GM21447 (cell line): ENCODE results near the gene SLC6A3.
"Not testable (repeated sequence)": the region's sequence is repeated elsewhere in the genome, so short reads cannot be mapped to it uniquely, and the experiment has no call there.

Experiments
- ATAC-seq: cut with Tn5 transposase; IDR thresholded peaks from one replicate; pipeline ENCODE4 v1.9.1; 2021; ENCODE audit not compliant: unreplicated experiment

Gene SLC6A3

GRCh38 chr5:1422522-1422921 lies 22.7 kb downstream of the SLC6A3 start:
- ATAC-seq, result not testable (repeated sequence)

DNA sequence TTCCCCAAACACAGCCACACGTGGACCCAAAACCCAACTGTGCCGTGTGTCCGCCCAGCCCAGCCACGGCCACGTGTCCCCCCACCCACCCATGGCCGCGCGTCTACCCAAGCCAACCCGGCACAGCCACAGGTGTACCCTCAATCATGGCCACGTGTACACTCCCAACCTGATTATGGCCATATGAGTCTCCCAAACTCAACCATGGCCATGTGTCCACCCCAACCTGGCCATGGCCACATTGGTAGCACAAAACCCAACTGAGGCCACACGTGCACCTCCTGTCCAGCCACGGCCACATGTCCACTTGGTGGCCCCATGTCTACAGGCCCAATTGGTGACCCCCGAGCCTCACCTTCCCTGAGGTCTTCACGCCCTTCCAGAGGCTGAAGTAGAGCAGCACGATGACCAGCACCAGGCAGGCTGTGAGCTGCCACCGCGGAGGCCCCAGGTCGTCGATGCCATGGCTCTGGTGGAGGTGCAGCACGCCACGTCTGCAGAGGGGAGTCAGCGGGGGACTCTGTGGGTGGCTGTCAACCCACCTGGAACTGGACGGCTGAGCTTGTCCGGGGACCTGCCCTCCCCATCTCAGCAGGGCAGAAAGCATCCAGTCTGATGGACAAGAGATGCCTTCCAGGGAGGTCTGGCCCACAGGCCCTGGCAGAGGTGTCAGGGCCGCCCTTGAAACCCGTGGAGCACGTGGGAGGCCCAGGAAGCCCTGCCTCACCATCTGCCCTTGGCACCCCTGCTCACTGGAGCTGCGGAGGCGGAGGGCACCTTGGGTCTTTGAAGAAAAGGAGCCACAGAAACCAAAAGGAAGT lies 23.5 kb downstream of the SLC6A3 start:
- no peak for ATAC-seq

DNA sequence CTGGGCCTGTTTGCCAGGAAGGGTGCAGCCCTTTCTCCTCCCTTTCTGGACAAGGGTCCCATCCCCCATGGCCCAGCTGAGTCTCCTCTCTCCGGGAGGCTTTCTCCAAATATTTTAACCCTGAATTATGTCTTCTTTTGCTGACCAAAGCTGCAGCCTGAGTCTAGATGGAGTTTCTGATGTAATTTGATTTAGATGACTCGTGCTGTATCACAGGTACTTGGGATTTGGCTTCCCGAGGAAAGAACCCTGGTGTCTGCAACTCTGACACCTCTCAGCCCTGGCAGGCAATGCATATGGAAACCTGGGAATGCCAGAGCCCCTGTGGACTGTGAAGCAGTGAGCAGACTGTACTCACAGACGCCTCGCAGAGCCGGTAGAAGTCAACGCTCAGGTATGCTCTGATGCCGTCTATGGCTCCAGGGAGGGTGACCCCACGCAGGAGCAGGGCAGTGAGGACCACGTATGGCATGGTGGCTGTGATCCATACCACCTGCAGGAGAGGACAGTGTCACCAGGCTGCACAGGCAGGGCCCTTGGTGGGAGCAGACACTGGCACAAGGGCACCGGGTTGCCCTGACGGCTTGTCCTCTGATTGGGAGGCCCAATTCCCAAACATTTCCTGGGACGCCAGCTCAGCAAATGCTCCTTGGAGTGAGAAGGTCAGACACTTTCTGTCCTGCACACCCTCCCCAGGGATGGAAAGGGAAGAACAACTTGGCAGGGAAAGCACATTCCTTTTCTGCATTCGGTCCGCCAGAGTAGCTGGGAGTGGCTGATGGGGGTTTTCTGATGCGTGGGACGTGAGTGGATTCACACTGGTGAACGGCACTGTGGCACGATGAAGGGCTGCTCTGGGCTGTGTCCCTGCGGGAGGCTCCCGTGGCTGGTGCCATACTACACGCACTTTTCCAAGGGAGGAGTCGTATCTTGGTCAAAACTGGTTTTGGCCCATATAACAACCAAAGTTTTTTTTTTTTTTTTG lies 24.7 kb downstream of the SLC6A3 start:
- no peak for ATAC-seq

GRCh38 chr5:1419476-1420210 lies 25.6 kb downstream of the SLC6A3 start:
- ATAC-seq, result no peak

DNA sequence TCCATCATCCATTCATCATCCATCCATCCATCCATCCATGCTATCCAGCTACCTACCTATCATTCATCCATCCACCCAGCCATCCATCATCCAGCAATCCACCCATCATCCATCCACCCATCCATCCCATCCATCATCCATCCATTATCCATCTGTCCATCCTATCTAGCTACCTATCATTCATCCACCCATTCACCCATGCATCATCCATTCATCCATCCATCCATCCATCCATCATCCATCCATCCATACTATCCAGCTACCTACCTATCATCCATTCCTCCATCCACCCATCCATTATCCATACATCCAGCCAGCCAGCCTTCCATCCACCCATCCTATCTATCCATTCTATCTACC lies 26.3 kb downstream of the SLC6A3 start:
- no peak for ATAC-seq

DNA sequence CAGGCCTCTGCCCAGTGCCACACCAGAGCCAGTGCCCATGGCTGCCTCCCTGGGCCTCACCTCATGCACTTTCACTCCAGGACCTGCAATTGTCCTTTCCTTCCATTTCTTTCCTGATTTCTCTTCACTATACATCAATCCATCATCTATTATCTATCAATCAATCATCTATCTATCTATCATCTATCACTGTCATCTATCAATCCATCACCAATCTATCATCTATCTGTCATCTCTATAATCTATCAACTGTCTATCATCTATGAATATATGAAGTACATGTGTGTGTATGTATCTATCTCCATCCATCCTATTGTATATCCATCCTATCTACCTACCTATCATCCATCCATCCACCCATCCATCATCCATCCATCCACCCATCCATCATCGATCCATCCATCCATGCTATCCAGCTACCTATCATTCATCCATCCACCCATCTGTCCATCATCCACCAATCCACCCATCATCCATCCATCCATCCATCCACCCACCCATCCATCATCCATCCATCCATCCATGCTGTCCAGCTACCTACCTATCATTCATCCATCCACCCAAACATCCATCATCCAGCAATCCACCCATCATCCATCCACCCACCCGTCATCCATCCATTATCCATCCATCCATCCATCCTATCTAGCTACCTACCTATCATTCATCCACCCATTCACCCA lies 26.9 kb downstream of the SLC6A3 start:
- ATAC-seq, result no peak

GRCh38 chr5:1417586-1418225 lies 27.5 kb downstream of the SLC6A3 start:
- ATAC-seq, result no peak

DNA sequence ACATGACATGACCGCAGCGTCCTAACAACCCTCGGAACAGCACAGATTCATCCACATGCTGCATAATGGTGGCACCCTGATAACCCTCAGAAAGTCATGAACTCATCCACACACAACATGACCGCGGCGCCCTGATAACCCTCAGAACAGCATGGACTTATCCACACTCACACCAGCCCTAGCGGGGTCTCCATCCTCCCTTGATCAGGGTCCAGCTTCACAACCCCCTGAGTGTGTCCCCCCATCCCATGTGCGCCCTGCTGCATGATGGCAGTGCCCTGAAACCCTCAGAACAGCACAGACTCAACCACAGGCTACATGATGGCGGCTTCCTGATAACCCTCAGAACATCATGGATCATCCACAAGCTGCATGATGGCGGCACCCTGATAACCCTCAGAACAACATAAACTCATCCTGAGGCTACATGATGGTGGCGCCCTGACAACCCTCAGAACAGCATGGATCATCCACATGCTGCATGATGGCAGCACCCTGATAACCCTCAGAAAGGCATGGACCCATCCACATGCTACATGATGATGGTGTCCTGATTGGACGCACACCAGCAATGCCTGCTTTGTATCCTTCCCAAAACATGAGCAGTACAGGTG lies 28.3 kb downstream of the SLC6A3 start:
- ATAC-seq, result no peak

DNA sequence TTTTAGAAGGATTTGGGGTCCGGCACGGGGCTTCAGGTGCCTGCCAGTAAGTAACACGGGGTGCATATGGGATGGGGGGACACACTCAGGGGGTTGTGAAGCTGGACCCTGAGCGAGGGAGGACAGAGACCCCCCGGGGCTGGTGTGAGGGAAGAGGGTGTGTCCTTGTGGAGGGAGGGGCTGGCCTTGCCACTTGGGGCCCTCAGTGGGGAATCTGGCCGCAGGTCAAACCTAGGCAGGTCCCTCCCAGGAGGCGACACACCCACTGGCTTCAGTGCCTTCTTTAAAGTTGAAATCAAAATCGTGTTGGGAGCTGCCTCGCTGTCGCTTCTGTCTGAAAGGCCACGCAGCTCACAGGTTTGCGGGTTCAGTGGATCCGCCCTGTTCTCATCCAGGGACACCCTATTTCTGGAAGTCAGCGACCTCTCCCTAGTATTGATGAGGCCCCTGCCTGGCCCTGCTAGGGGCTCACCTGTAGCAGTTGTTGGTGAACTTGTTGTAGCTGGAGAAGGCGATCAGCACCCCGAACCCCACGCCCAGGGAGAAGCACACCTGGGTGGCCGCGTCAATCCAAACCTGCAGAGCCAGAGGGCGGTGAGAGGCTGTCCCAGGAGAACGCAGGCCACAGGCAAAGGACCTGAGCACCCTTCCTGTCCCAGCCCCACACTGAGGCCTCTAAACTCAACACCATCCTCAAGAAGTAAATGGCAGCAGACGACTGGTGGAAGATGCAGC lies 29.4 kb downstream of the SLC6A3 start:
- ATAC-seq, result no peak

DNA sequence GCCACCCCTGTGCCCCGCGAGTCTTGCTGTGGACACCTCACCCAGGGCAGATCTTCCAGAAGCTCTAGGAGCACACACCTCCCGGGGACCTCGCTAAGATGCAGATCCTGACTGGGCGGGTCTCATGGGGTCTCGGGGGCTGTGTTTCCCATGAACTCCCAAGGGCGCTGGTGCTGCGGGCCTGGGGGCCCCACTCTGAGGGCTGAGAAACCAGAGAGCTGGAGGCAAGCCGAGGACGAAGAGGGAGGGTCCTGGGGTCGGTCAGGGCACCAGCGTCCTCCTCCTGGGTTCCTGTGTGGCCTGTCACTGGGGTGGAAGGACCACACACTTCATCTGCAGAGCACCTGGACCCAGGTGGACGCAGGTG lies 30.2 kb downstream of the SLC6A3 start:
- ATAC-seq, result no peak

GRCh38 chr5:1414311-1415058 lies 30.8 kb downstream of the SLC6A3 start:
- no peak for ATAC-seq

- no peak for ATAC-seq
These were observed 31.5 kb downstream of the SLC6A3 start for GRCh38 chr5:1413611-1414241.

DNA sequence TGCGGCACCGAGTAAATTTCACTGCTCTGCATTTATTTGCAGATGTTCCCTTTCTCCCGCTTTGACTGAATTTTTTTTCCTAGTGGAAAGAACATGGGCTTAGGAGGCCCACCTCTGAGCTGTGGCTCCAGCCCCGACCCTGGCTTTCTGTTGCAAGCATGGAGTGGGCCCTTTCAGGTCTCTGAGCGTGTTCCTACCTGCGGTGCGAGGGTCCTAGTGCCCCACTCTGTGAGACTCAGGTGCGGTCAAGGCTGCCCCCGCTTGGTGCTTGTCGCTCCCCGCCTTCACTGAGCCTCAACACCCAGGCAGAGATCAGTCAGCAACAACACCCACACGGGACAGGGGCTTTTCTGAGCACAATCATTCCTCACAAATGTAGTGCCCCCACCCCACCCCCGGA lies 32.0 kb downstream of the SLC6A3 start:
- ATAC-seq, result no peak

DNA sequence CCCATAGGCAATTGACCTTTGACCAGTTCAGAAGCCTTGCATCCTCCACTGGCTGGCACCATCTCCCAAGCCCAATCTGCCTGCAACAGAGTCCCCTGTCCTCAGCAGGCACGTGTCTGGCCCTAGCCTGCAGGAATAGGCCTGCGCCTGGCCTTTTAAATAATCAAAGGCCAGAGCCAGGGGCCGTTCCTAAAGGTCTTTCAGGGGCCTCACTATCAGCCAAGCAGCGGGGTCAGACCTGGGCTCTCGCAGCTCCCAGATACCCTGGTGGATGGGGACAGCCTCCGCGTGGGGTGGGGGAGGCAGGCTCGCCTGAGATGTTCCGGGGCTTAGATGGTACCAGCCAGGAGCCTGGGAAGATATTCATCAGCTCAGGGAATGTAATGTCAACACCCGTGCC lies 32.6 kb downstream of the SLC6A3 start:
- ATAC-seq, result no peak

- no peak for ATAC-seq
These were observed 33.1 kb downstream of the SLC6A3 start for GRCh38 chr5:1412163-1412562.

DNA sequence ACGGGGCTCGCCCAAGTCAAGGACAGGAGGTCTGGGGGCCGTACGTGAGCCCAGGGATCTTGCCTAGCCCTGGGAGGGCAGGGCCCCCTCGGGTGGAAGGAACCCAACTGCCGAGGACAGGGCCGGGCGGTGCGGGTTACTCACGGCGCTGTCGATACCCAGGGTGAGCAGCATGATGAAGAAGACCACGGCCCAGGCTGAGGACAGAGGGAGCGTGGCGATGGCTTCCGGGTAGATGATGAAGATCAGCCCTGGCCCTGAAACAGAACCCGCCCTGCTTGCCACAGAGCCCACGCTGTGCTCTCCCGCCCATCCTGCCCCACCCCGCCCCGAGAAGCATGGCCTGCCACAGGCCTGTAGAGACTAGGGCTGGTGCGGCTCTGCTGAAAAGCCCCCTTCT lies 34.1 kb downstream of the SLC6A3 start:
- ATAC-seq, result no peak

DNA sequence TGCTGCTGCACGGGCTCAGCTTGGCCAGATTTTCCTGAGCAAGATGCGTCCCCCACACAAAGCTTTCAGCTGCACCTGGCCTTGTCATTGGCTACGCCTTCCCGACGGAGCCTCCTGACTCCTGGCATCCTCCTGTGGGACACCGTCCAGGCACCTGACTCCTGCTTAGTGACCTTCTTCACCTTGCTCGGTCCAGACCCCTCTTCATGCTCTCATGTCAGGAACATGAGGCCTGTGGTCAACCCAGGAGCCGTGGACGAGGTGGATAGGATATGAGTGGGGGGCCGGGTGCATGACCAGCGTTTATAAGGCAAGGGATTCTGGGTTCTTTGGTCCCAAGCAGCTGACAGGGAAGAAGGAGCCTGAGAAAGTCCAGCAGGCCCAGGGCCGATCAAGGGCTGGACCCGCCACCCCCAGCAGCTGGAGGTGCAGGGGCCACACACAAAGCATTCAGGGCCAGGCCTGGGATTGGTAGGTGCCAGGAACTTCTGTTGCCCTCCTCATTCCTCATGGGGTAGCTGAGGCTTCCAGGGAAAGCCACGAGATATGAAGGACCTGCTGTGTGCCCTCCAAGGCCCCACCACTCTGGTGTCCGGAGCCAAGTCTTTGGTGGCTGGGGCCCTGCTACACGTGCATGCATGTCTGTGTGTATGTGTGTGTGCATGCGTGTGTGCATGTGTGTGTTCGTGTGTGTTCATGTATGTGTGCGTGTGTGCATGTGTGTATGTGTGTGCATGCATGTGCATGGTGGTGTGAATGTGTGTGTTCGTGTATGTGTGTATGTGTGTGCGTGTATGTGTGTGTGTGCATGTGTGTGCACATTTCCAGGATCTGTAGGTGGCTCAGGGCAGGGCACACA lies 34.9 kb downstream of the SLC6A3 start:
- no peak for ATAC-seq
